HG02678 (cell line): ENCODE results near the gene HBA2.
"Not testable (repeated sequence)": the region's sequence is repeated elsewhere in the genome, so short reads cannot be mapped to it uniquely, and the experiment has no call there.

Experiments
- ATAC-seq: cut with Tn5 transposase; IDR thresholded peaks from one replicate; pipeline ENCODE4 v1.9.1; 2021; ENCODE audit warnings: mild to moderate bottlenecking, moderate library complexity; ENCODE audit not compliant: unreplicated experiment

The HBA2 gene

GRCh38 chr16:154217-155030, 18.3 kb upstream of the HBA2 start:
- no peak for ATAC-seq

- no peak for ATAC-seq
Measured at GRCh38 chr16:155031-155398, 17.7 kb upstream of the HBA2 start.

GRCh38 chr16:159136-159849, 13.4 kb upstream of the HBA2 start:
- no peak for ATAC-seq

- ATAC-seq: not testable (repeated sequence)
Measured at GRCh38 chr16:160242-160641, 12.4 kb upstream of the HBA2 start.

- no peak for ATAC-seq
Measured at GRCh38 chr16:160691-161190, 11.9 kb upstream of the HBA2 start.

GRCh38 chr16:162271-162991, 10.2 kb upstream of the HBA2 start:
- ATAC-seq: no peak

- not testable (repeated sequence) for ATAC-seq
Measured at GRCh38 chr16:163139-163538, 9.5 kb upstream of the HBA2 start.

GRCh38 chr16:163696-164095, 9.0 kb upstream of the HBA2 start:
- ATAC-seq: not testable (repeated sequence)

GRCh38 chr16:164134-164823, 8.4 kb upstream of the HBA2 start:
- ATAC-seq: not testable (repeated sequence)

GRCh38 chr16:164827-165538, 7.7 kb upstream of the HBA2 start:
- ATAC-seq: no peak

- ATAC-seq: no peak
Measured at GRCh38 chr16:165539-166374, 6.9 kb upstream of the HBA2 start, which contains the start of gene HBM. Gene HBM (plus strand): TSS chr16:165978. CDS start chr16:165998, 20 bp downstream.

GRCh38 chr16:166375-167121, 6.1 kb upstream of the HBA2 start:
- ATAC-seq: no peak

- ATAC-seq: no peak
Measured at GRCh38 chr16:167122-167690, 5.5 kb upstream of the HBA2 start.

GRCh38 chr16:168424-168823, 4.3 kb upstream of the HBA2 start:
- ATAC-seq: no peak

- no peak for ATAC-seq
Measured at GRCh38 chr16:169014-169413, 3.7 kb upstream of the HBA2 start.

GRCh38 chr16:170088-170507, 2.6 kb upstream of the HBA2 start:
- ATAC-seq: not testable (repeated sequence)

- ATAC-seq: no peak
Measured at GRCh38 chr16:170788-171187, 1.9 kb upstream of the HBA2 start.

GRCh38 chr16:173211-173854, 657 bp downstream of the HBA2 start:
- ATAC-seq: not testable (repeated sequence)
